GM21381 (cell line): ENCODE results near the gene ERC2.

Experiments
- ATAC-seq: cut with Tn5 transposase; IDR thresholded peaks from one replicate; pipeline ENCODE4 v1.9.1; 2021; ENCODE audit warnings: mild to moderate bottlenecking, moderate library complexity; ENCODE audit not compliant: unreplicated experiment

The ERC2 gene

GRCh38 chr3:55474213-55474632, 994.0 kb downstream of the ERC2 start:
- ATAC-seq, result no peak

DNA sequence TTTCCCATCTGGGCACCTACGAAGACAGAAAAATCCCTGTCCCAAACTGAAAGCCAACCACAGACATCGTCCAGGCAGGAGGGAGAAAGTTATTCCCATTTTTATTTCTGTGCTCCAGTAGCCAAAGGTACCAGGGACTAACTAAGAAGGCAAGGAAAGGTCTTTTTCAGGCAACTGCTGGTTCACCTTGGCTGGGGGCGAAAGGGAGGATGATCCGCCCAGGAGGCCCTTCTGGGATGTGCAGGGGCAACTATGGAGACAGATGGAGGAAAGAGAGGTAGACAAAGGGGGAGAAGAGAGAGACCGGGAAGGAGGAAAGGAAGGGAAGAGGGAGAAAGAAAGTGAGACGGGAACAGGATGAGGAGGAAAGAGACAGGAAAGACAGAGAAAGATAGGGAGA, 994.5 kb downstream of the ERC2 start:
- ATAC-seq, result no peak

- ATAC-seq, result no peak
These were observed 996.6 kb downstream of the ERC2 start for GRCh38 chr3:55471522-55472280.

GRCh38 chr3:55471084-55471483, 997.2 kb downstream of the ERC2 start:
- ATAC-seq, result no peak

DNA sequence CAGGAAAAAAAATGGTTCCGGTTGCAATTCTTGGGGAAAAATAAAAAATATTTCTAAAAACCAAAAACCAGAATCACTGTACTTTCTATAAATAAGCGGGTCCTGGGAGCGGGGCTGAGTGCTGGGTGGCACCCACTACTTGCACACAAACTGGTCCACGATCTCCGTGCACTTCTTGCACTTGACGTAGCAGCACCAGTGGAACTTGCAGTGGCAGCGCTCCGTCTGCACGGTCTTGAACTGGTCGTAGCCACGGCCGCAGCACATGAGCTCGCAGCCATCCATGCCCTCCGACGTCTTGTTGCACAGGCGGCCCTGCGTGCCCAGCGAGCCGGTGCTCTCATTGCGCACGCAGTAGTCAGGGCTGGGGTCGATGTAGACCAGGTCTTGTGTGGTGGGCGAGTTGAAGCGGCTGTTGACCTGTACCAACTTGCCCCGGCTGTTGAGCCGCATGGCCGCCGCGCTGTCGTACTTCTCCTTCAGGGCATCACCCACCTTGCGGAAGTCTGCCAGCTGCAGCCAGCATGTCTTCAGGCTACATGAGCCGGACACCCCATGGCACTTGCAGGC, 998.2 kb downstream of the ERC2 start:
- ATAC-seq, result no peak

DNA sequence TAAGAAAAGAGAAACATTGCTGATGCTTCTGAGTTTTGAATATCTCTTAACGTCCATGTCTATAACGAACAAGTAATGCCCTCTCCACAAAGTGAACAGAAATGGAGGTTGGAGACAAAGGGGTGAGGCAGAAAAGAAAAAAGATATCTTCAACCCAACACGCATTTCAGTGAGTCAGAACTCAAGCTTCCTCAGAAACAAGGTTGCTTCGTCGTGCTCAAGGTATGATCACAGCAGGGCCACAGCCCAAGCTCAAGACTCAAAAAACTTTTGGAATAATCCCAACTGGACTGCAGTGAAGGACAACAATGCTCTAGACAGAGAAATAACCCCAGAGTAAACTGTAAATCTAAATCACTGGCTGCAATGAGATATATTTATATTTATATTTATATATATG, 1000.0 kb downstream of the ERC2 start:
- no peak for ATAC-seq

DNA sequence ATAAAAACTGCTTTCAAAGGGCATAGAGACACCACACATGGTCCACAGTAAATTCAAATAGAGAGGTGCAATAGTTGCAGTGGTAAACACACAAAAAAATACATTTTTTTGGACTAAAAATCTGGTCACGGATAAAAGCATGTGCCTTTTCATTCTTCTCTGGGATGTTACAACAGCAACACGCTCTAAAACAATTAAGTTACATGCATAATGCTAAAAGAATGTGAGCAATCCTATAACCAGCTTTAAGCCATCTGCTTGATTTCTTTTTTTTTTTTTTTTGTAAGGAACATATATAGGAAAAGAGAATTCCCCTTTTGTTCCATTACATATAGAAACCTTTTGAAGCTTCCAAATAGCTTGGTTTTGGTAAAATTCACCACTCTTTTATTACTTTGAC, 1001.2 kb downstream of the ERC2 start:
- no peak for ATAC-seq

- no peak for ATAC-seq
These were observed 1001.7 kb downstream of the ERC2 start for GRCh38 chr3:55466526-55466925.

DNA sequence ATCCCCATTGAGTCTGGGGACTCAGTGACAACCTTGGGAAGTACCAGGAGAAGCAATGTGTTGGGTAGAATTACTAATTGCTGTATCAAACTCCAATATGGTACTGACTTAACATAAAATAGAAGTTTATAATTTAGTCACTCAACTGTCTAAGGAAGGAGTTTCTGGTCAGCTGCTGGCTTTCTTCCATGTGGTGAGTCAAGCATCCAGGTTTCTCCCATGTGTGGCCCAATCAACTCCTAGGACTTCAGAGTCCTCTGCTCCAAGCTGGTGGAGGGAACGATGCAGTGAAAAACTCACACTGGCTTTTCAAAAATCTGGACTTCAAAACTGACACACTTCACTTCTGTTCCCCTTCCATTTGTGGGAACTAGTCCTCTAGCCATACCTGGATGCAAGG, 1006.4 kb downstream of the ERC2 start:
- no peak for ATAC-seq

GRCh38 chr3:55459838-55460237, 1008.4 kb downstream of the ERC2 start:
- no peak for ATAC-seq
